NB4 (cell line): Measurements from ENCODE around the gene VWA3B.

Source experiments
- MAX ChIP-seq: IDR thresholded peaks from 2 replicates; pipeline ENCODE4 v1.6.1; 2011; ENCODE audit warnings: low read depth, low read length
- MYC ChIP-seq: IDR thresholded peaks from 2 replicates; pipeline ENCODE4 v1.6.1; 2011; ENCODE audit warnings: low read depth, low read length
- POLR2A ChIP-seq: IDR thresholded peaks from 2 replicates; pipeline ENCODE4 v1.6.1; 2011; ENCODE audit warnings: mild to moderate bottlenecking; ENCODE audit not compliant: insufficient read length; ENCODE audit errors: extremely low read depth
- TF ChIP-seq, protein P1 (sequence below): IDR thresholded peaks from one replicate; pipeline ENCODE4 v1.5.1; 2012; ENCODE audit warnings: low read depth, low read length

DNA sequence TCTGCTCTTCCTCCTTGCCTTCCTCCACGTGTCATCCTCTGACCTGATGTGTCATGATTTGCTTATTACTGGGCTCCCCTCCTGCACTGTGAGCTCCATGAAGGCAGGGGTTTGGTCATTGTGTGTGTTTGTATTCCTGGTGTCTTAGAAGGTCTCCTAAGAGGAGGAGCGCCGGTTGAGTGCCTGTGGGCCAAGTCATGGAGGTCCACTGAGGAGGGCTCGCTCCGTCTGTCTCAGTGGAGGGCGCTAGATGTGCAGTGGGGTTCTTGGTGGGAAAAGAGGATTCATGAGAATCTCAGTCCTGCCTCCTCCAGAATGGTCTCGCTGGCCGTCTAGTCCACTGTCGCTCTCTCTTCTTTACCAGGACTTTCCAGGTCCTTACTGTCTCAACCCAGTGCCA, 100.2 kb downstream of the VWA3B start:
- TF ChIP-seq, protein P1, sequence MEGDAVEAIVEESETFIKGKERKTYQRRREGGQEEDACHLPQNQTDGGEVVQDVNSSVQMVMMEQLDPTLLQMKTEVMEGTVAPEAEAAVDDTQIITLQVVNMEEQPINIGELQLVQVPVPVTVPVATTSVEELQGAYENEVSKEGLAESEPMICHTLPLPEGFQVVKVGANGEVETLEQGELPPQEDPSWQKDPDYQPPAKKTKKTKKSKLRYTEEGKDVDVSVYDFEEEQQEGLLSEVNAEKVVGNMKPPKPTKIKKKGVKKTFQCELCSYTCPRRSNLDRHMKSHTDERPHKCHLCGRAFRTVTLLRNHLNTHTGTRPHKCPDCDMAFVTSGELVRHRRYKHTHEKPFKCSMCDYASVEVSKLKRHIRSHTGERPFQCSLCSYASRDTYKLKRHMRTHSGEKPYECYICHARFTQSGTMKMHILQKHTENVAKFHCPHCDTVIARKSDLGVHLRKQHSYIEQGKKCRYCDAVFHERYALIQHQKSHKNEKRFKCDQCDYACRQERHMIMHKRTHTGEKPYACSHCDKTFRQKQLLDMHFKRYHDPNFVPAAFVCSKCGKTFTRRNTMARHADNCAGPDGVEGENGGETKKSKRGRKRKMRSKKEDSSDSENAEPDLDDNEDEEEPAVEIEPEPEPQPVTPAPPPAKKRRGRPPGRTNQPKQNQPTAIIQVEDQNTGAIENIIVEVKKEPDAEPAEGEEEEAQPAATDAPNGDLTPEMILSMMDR, result no peak
- TF ChIP-seq POLR2A (no peak), MYC (no peak), MAX (no peak)
